ENCODE results near the gene ELOA.
A peak's percentile ranks its signal among the peaks of the same experiment; 100 is the strongest.
"Not testable (repeated sequence)": the region's sequence is repeated elsewhere in the genome, so short reads cannot be mapped to it uniquely, and the experiment has no call there.

Gene ELOA

DNA sequence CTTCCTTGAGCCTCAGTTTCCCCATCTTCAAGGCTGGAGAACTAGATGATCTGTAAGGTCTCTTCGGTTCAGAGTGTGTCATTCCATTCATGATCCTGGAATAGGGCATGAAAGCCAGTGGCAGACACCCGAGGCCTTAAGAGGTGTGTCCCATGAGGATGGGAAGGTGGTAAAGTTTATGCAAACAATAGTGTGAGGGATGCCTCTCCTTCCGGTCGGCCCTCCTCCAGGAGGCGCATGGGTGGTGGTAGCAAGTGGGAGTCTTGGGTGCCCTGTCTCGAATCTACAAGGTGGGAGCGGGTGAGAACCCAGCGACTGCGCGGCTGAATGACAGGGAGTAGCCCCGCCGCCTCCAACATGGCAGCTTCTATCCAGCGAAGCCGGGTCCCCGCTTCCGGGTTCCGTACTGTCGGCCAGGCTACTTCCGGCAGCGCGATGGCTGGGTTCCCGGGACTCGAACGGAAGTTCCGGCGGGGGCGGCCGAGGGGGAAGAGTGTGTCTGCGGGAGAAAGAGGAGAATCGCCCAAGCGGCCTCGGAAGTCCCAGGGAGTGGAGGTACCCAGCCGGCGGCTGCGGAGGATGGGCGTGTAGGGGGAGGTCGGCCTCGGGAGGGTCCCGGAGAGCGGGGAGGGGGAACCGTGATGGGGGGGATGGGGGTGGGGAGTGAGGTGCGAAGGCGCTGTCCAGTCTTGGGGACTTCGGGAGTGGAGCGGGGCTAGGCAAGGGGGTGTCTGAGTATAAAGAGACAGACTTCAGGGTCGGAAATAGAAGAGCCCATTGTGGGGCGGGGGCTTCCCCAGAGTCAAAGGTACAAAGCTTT is 47.6 kb downstream of the ELOA start, which contains the start of gene LYPLA2:
LYPLA2 (plus strand) TSS at position 450 of the 820 bp plus-strand sequence. CDS start 1,538 bp downstream, outside the sequence.
- DNase-seq = peak; percentile 39

DNA sequence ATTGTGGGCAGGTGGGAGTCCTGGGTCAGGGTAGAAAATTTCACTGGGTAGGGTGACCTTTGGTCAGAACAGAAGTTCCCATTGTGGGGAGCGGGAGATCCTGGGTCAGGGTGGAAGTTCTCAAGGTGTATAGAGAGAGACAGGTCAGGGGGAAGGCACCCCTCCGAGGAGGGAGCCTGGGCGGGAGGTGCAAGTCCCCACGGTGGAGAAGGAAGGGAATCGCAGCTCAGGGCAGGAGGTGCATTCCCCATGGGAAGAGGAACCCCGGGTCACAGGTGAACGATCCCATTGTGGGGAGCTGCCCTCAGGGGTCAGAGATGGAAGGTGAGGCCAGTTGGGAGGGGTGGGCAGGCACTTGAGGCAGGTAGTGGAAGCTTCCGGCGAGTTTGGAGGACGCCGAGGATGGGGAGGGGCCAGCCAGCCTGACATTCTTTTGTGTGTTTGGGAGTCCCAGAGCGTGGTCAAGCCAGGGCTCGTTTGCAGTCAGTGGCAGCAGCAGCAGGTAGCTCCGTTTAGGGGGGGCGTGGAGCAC is 48.3 kb downstream of the ELOA start:
- DNase-seq = no peak

GRCh38 chr1:23792151-23792945 is 49.1 kb downstream of the ELOA start:
- DNase-seq = no peak

- no peak for DNase-seq
Observed at GRCh38 chr1:23793018-23793781, 49.9 kb downstream of the ELOA start.

- DNase-seq = no peak
Observed at GRCh38 chr1:23793861-23794731, 50.8 kb downstream of the ELOA start.

DNA sequence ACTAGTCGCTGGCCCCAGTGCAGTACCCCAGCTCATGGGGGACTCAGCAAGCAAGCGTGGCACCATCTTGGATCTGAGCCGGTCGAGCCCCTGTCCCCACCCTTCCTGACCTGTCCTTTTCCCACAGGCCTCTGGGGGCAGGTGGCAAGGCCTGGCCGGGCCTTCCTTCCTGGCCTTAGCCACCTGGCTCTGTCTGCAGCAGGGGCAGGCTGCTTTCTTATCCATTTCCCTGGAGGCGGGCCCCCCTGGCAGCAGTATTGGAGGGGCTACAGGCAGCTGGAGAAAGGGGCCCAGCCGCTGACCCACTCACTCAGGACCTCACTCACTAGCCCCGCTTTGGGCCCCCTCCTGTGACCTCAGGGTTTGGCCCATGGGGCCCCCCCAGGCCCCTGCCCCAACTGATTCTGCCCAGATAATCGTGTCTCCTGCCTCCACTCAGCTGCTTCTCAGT is 51.5 kb downstream of the ELOA start:
- DNase-seq = not testable (repeated sequence)

- DNase-seq = no peak
Observed at GRCh38 chr1:23795676-23796465, 52.6 kb downstream of the ELOA start.

DNA sequence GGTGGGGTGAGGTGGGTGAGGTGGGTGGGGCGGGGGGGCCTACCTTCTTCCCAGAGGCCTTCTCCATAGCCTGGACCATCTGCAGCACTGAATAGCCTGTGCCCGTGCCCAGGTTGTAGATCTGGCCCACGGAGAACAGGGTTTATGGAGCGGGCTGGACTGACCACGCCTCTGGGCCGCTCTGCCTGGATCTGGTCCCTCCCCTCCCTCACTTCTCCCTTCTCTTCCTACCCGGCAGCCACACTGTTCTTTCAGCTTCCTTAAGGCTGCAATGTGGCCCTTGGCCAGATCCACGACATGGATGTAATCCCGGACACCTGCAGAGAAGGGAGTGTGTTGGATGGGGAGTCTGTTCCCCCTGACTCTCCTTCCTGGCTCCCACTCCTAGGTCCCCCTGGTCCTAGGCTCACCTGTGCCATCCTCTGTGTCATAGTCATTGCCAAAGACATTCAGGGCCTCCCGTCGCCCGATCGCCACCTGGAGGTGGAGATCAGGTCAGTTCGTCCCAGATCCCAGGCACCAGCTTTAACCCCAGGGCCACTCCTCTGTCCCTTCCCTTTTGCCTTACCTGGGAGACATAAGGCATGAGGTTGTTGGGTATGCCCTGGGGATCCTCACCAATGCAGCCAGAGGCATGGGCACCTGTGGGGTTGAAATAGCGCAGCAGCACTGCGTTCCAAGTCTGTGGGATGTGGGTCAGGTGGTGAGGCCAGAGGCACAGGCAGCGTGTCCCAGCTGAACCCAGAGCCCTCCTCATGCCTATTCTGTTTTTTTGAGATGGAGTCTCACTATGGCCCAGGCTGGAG is 53.4 kb downstream of the ELOA start:
- DNase-seq = no peak

- no peak for DNase-seq
Observed at GRCh38 chr1:23797478-23798448, 54.5 kb downstream of the ELOA start.

- DNase-seq = no peak
Observed at GRCh38 chr1:23798662-23799142, 55.4 kb downstream of the ELOA start.

GRCh38 chr1:23799255-23799569 is 55.9 kb downstream of the ELOA start:
- DNase-seq = no peak

DNA sequence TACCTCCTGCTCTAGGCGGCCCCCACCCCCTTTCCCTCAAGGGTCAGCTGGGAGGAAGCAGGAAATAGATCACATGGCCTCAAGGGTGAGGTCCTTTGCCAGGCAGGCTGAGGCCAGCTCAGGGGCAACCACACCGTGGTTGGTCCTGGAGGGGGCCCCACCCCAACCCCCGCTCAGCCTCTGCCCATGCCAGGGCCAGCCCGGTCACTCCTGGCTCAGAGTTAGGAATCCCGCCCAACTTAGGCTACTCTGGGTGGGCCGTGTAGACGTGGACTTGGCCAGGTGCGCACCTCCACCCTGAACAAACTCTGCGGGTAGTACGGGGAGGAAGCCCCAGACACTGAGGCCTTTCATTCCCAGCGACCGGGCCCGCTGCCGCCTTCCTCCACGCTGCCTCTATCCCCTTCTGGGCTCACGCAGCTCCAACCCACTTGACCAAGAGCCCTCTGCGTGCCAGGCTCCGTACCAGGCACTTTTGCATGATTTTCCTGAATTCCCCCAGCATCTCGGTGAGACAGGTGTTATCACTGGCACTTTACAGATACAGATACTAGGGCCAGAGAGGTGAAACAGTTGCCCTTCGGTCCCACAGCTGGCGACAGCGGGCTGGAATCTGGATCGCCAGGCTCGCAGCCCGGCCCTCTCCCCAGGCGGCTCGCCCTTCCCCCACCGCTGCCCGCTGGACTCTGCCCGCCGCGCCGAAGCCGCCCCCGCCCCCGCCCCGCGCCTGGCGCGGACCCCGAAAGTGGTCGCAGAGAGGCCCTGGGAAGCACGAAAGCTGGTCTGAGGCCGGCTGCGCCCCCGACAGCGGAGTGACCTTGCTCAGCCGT is 56.5 kb downstream of the ELOA start:
- DNase-seq = no peak

DNA sequence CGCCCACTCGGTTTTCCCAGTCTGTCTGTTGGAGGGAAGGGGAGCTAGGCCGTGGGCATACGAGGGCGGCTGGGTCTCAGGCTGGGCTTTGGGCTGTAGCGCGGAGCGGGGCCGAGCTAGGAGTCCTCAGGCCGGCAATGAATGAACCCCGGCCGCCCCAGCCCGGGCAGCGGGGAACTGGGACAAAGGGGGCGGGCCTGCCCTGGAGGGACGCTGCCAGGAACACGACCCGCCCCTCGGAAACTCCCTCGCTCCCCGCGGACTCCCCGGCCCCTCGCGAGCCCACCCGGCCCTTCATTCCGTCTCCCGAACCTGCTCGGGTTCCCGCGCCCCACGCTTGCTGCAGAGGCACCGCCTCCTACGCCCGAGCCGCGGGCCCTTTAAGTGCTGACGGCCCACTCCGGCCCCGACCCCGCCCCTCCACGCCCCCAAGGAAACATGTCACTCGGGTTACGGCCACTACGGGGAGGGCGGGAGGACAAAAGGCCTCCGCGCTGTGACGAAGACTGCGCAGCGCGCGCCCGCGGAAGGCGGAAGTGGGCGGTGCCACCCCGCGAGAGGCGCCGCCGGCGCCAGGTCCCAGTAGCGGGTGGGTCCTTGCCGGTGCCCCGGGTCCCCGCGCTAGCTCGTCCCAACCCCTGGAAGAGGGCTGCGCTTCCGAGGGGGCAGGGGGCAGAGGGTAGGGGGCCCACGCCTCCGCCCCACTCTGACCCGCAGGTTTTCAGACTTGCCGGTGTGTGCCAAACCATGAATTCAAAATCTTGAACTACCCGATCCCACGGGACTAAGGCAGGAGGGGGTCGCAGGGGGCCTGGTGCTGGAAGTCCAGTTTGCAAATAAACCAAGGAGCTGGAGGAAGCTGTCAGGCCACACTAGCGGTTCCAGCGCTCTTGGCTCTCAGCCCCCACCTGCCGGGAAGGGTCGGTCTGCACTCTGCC is 57.4 kb downstream of the ELOA start, which contains the start of gene GALE:
GALE (minus strand) TSS at position 355 of the 938 bp plus-strand sequence. CDS start 1,747 bp downstream, outside the sequence.
- peak; percentile 64 for DNase-seq

DNA sequence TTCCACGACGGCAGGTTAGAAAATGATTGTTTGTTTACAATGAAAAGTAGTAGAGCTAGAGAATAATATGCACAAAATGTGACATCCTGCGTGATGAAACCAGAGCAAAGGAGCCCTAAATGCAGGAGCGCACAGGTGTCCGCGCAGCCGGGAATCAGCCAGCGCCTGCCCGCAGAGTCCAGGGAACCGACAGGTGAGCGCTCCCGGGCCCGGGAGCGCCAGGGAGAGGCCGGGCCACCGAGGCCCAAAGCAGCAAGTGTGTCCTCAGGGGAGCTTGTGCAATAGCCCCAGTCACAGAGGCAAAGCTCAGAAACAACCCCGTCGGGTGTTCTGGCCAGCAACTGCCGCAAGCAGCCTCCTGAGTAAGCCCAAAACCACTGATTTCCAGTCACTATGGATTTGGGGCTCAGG is 58.1 kb downstream of the ELOA start:
- no peak for DNase-seq

DNA sequence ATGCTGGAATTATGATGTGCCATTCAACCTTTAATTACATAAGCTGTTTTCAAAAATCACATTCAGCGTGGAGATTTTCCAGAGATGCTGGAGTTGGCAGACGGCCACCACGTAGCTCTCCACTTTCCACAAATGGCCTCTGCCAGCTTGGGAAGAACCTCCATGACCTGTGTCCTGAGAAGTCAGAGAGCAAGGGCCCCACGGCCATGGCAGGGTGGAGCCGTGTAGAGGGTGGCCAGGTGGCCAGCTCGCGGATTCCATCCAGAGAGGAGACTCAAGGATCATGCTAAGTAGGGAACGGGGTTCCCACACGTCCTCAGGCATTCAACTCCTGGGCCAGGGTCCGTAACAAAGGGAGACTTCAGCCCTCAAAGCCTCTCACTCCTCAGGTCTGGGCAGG is 58.6 kb downstream of the ELOA start:
- no peak for DNase-seq

GRCh38 chr1:23802809-23803342 is 59.6 kb downstream of the ELOA start:
- DNase-seq = not testable (repeated sequence)
